Breast epithelium (tissue), 3 donors: Measurements from ENCODE around the gene ERCC6.

Source experiments
- CTCF ChIP-seq, 3 donors: fragments of 450-650 bp; IDR thresholded peaks; one replicate each; pipeline ENCODE4 v1.5.1; 2016 to 2017; ENCODE audit warnings: antibody characterized with exemption in 3 of 3, mild to moderate bottlenecking in 3 of 3, moderate library complexity in 3 of 3
- POLR2A ChIP-seq: fragments of 450-650 bp; IDR thresholded peaks from one replicate; pipeline ENCODE4 v1.6.1; 2016; ENCODE audit warnings: antibody characterized with exemption, mild to moderate bottlenecking, moderate library complexity
- POLR2AphosphoS5 ChIP-seq, 3 donors: sonication (generic); formaldehyde crosslinking; IDR thresholded peaks; one replicate each; pipeline ENCODE4 v1.6.1; 2017; ENCODE audit warnings: antibody characterized with exemption in 3 of 3

- no peak for TF ChIP-seq POLR2AphosphoS5 (IDR thresholded peaks at IDR 0.05)
- TF ChIP-seq POLR2A = no peak
- no peak for TF ChIP-seq CTCF (IDR thresholded peaks at IDR 0.05)
These were observed 60.1 kb downstream of the ERCC6 start for GRCh38 chr10:49478819-49479218.
